Suprapubic skin (tissue), 4 donors: ENCODE data around the gene CPT1C. TPM values are rescaled to one million over a fixed set of nuclear protein-coding genes. Genes with fewer than 3 reads are reported as not detected.

ENCODE experiments used
- DNase-seq, 2 donors: peaks; one replicate each; pipeline ENCODE4 v3.0.0-alpha.2; 2019; ENCODE audit warnings: low spot score in 2 of 2
- H3K27ac ChIP-seq: fragments of 200-600 bp; sonication (generic); one replicate; pipeline ENCODE4 v1.5.1; 2019
- H3K27me3 ChIP-seq: fragments of 200-600 bp; sonication (generic); one replicate; pipeline ENCODE4 v1.5.1; 2019
- H3K36me3 ChIP-seq: fragments of 200-600 bp; sonication (generic); one replicate; pipeline ENCODE4 v1.5.1; 2019
- H3K4me1 ChIP-seq: fragments of 200-600 bp; sonication (generic); one replicate; pipeline ENCODE4 v1.5.1; 2019
- H3K4me3 ChIP-seq: fragments of 200-600 bp; sonication (generic); one replicate; pipeline ENCODE4 v1.5.1; 2019; ENCODE audit warnings: mild to moderate bottlenecking
- H3K9me3 ChIP-seq: fragments of 200-600 bp; sonication (generic); one replicate; pipeline ENCODE4 v1.5.1; 2019
- CTCF ChIP-seq, 2 donors: fragments of 200-600 bp in 1 of 2; fragments of 450-650 bp in 1 of 2; sonication (generic) in 1 of 2; IDR thresholded peaks; one replicate each; pipeline ENCODE4 v1.5.1; 2016 to 2019; ENCODE audit warnings: antibody characterized with exemption in 2 of 2, mild to moderate bottlenecking in 1 of 2, moderate library complexity in 1 of 2
- EP300 ChIP-seq: sonication (generic); formaldehyde crosslinking; IDR thresholded peaks from one replicate; pipeline ENCODE4 v1.6.1; 2017; ENCODE audit warnings: antibody characterized with exemption
- POLR2A ChIP-seq, 2 donors: fragments of 450-650 bp; IDR thresholded peaks; one replicate each; pipeline ENCODE4 v1.6.1; 2017; ENCODE audit warnings: antibody characterized with exemption in 2 of 2, mild to moderate bottlenecking in 2 of 2, moderate library complexity in 2 of 2
- POLR2AphosphoS5 ChIP-seq, 3 donors: sonication (generic); formaldehyde crosslinking; IDR thresholded peaks; one replicate each; pipeline ENCODE4 v1.6.1; 2017; ENCODE audit warnings: antibody characterized with exemption in 3 of 3
- WGBS: methylation state at CpG from one replicate; pipeline ENCODE4 v1.1.5; 2018; 5-methylcytosine and 5-hydroxymethylcytosine counted together
- total RNA-seq, 4 donors: library from RNA; depleted of rRNA; stranded (reverse); fragments of >200 nt; gene quantifications; one replicate each; pipeline ENCODE4 v1.1.0, GENCODE V29; 2016

The CPT1C gene
- total RNA-seq, 4 donors from 2014 or later, result 0.57 to 1.2 (median 0.92) TPM

GRCh38 chr19:49704888-49705642 lies 14.1 kb downstream of the CPT1C start:
- no peak for DNase-seq
- TF ChIP-seq CTCF (IDR thresholded peaks at IDR 0.05), result no peak
- no peak for TF ChIP-seq POLR2AphosphoS5 (IDR thresholded peaks at IDR 0.05)
- TF ChIP-seq EP300, result no peak
- no peak for TF ChIP-seq POLR2A (IDR thresholded peaks at IDR 0.05)
- Histone ChIP-seq H3K27ac (no peak overlapping the region), H3K4me3 (no peak overlapping the region), H3K36me3 (no peaks in the 10 kb centered on the region), H3K4me1 (no peaks in the 10 kb centered on the region), H3K9me3 (no peaks in the 10 kb centered on the region), H3K27me3 (peaks cover 3% of the 10 kb centered on the region)
- WGBS, result 96% methylated on average over 15 of the region's 22 CpGs

- whole genome bisulfite sequencing, result 90% methylated on average over 9 of the region's 16 CpGs
- H3K4me1 ChIP-seq, result no peaks in the 10 kb centered on the region
- no peak overlapping the region for H3K27ac ChIP-seq
- peaks cover 3% of the 10 kb centered on the region for H3K27me3 ChIP-seq
- H3K36me3 ChIP-seq, result no peaks in the 10 kb centered on the region
- TF ChIP-seq EP300 (no peak), POLR2AphosphoS5 (IDR thresholded peaks at IDR 0.05) (no peak), CTCF (IDR thresholded peaks at IDR 0.05) (no peak), POLR2A (IDR thresholded peaks at IDR 0.05) (no peak)
- no peak for DNase-seq
- no peaks in the 10 kb centered on the region for H3K9me3 ChIP-seq
- H3K4me3 ChIP-seq, result no peak overlapping the region
Observed at GRCh38 chr19:49705919-49706318, 15.0 kb downstream of the CPT1C start.

DNA sequence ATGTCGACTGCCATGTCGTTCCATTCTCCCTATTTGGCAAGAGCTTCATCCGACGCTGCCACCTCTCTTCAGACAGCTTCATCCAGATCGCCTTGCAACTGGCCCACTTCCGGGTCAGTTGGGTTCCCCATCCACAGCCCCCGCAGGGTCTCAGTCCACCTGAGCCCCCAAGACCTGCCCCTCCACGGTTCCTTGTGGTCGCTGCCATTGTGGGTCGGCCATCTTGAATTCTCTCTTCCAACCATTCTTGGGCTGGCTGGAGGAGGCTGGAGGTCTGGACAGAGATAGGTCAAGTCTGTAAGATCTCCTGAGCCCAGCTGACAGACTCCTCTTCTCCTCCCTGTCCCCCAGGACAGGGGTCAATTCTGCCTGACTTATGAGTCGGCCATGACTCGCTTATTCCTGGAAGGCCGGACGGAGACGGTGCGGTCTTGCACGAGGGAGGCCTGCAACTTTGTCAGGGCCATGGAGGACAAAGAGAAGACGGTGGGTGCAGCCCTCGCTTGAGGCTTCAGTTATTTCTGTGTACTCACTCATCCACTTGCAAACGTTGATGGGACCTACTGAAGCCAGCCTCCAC lies 19.5 kb downstream of the CPT1C start:
- Histone ChIP-seq H3K4me1 (peaks cover 11% of the 10 kb centered on the region), H3K36me3 (no peaks in the 10 kb centered on the region), H3K9me3 (no peaks in the 10 kb centered on the region), H3K27me3 (no peaks in the 10 kb centered on the region), H3K27ac (no peak overlapping the region), H3K4me3 (no peak overlapping the region)
- WGBS, result 89% methylated on average over 19 of the region's 20 CpGs
- TF ChIP-seq POLR2AphosphoS5 (IDR thresholded peaks at IDR 0.05) (no peak), CTCF (IDR thresholded peaks at IDR 0.05) (no peak), EP300 (no peak), POLR2A (IDR thresholded peaks at IDR 0.05) (no peak)
- DNase-seq, result no peak

GRCh38 chr19:49712397-49712859 lies 21.5 kb downstream of the CPT1C start:
- 39% methylated on average over 17 of the region's 20 CpGs for WGBS
- H3K36me3 ChIP-seq, result no peaks in the 10 kb centered on the region
- H3K27me3 ChIP-seq, result no peaks in the 10 kb centered on the region
- no peaks in the 10 kb centered on the region for H3K9me3 ChIP-seq
- H3K27ac ChIP-seq, result no peak overlapping the region
- TF ChIP-seq POLR2AphosphoS5 (IDR thresholded peaks at IDR 0.05) (no peak), CTCF (IDR thresholded peaks at IDR 0.05) (no peak), POLR2A (IDR thresholded peaks at IDR 0.05) (no peak), EP300 (no peak)
- H3K4me1 ChIP-seq, result peaks cover 11% of the 10 kb centered on the region
- no peak for DNase-seq
- H3K4me3 ChIP-seq, result no peak overlapping the region

DNA sequence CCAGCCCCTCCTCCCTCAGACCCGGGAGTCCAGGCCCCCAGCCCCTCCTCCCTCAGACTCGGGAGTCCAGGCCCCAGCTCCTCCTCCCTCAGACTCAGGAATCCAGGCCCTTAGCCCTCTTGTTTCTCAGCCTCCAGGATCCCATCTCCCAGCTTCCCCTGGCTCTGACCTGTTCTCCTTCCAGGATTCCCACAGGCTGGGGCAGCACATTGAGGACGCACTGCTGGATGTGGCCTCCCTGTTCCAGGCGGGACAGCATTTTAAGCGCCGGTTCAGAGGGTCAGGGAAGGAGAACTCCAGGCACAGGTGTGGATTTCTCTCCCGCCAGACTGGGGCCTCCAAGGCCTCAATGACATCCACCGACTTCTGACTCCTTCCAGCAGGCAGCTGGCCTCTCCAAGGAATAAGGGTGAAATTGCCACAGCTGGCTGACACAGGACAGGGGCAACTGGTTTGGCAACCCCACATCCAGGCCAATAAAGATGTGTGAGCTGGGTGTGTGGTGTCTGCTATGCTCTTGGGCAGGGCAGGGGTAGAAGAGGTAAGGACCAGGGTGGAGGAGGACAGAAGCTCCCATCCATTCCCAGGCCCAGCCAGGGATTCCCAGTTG lies 22.4 kb downstream of the CPT1C start:
- no peak for DNase-seq
- Histone ChIP-seq H3K9me3 (no peaks in the 10 kb centered on the region), H3K27me3 (no peaks in the 10 kb centered on the region), H3K4me3 (no peak overlapping the region), H3K27ac (peak overlapping the region; percentile 15), H3K36me3 (no peaks in the 10 kb centered on the region), H3K4me1 (peaks cover 11% of the 10 kb centered on the region)
- TF ChIP-seq POLR2A (IDR thresholded peaks at IDR 0.05), result no peak
- 61% methylated on average over 5 of the region's 8 CpGs for WGBS
